Measurements from ENCODE around the gene SLC5A4. TPM values are rescaled to one million over a fixed set of nuclear protein-coding genes. Genes with fewer than 3 reads are reported as not detected.

SLC5A4 gene
- total RNA-seq, 1 experiment from 2014 or later, result not detected

DNA sequence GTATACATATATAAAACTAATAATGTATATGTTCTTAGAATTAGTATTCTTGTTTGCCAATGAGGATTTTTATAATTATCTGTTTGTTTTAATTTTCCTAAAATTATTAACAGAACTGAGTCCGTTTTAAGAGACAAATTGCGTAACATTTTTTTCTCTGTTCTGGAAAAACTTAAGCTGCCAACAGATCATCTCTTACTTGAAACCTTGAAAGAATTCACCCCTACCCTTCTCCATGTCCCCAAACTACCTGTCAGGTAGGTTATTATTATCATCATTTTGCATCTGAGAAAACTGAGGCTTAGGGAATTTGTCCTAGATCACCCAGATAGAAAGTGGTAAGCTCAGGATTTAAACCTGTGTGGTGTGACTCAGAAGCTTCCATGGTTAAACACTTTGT, 14.7 kb downstream of the SLC5A4 start:
- Histone ChIP-seq H3K9me3 (ENCODE audit: low read length) (no peaks in the 10 kb centered on the region), H3F3A (ENCODE audit: low read length, unreplicated experiment) (no peaks in the 10 kb centered on the region), H3K9ac (ENCODE audit: low read length) (no peak overlapping the region), H3K4me1 (ENCODE audit: insufficient read depth, low read length) (no peaks in the 10 kb centered on the region), H2AFZ (ENCODE audit: low read length) (no peak overlapping the region), H3K36me3 (ENCODE audit: low read depth, low read length) (no peaks in the 10 kb centered on the region), H3K79me2 (ENCODE audit: low read length) (no peaks in the 10 kb centered on the region), H3K4me3 (ENCODE audit: low read length) (no peak overlapping the region), H3K27ac (ENCODE audit: low read length) (no peak overlapping the region), H3K4me2 (ENCODE audit: low read length) (no peak overlapping the region), H4K20me1 (ENCODE audit: low read length) (no peaks in the 10 kb centered on the region), H3K9me2 (replicated peaks; ENCODE audit: low read length) (no peaks in the 10 kb centered on the region), H3K27me3 (ENCODE audit: low read length) (peaks cover 15% of the 10 kb centered on the region)
- intact Hi-C loops (cut with micrococcal nuclease), result no loop called here
- TF ChIP-seq, protein P1, sequence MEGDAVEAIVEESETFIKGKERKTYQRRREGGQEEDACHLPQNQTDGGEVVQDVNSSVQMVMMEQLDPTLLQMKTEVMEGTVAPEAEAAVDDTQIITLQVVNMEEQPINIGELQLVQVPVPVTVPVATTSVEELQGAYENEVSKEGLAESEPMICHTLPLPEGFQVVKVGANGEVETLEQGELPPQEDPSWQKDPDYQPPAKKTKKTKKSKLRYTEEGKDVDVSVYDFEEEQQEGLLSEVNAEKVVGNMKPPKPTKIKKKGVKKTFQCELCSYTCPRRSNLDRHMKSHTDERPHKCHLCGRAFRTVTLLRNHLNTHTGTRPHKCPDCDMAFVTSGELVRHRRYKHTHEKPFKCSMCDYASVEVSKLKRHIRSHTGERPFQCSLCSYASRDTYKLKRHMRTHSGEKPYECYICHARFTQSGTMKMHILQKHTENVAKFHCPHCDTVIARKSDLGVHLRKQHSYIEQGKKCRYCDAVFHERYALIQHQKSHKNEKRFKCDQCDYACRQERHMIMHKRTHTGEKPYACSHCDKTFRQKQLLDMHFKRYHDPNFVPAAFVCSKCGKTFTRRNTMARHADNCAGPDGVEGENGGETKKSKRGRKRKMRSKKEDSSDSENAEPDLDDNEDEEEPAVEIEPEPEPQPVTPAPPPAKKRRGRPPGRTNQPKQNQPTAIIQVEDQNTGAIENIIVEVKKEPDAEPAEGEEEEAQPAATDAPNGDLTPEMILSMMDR (conservative IDR thresholded peaks at IDR 0.05; ENCODE audit: low read depth, low read length), result no peak
- no peak for TF ChIP-seq EZH2 (IDR thresholded peaks at IDR 0.05; ENCODE audit: low read length, unreplicated experiment)
- TF ChIP-seq EZH2phosphoT487 (IDR thresholded peaks at IDR 0.05; ENCODE audit: borderline replicate concordance, low read length), result no peak
- BruUV-seq (replicated peaks), result no TSS peak
- no peak for ATAC-seq
- no peak for DNase-seq
- ChIA-PET CTCF (no interaction called here), POLR2A (ENCODE audit: unreplicated experiment) (no interaction called here)

DNA sequence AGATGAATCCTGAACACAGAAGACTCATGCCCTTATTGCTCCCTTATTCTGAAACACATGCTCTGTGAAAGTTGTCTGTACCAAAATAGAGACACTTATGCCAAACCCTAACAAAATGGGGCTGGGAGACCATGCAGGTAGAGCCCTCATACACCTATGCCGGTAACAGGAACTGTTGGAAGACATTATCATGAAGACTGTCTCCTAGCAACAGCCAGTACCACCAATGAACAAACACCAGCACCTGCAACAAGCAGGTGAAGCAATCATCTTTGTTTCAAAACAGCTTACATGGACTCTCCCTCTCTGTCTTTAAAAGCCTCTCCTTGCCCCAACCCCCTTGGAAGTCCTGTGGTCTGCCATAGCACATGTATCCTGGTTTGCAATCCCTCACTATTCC, 17.2 kb downstream of the SLC5A4 start:
- BruUV-seq (replicated peaks), result no TSS peak
- Histone ChIP-seq H4K20me1 (ENCODE audit: low read length) (no peaks in the 10 kb centered on the region), H3K4me3 (ENCODE audit: low read length) (no peak overlapping the region), H3K9me3 (ENCODE audit: low read length) (no peaks in the 10 kb centered on the region), H3K36me3 (ENCODE audit: low read depth, low read length) (no peaks in the 10 kb centered on the region), H2AFZ (ENCODE audit: low read length) (no peak overlapping the region), H3K4me2 (ENCODE audit: low read length) (no peak overlapping the region), H3K79me2 (ENCODE audit: low read length) (no peaks in the 10 kb centered on the region), H3K27ac (ENCODE audit: low read length) (no peak overlapping the region), H3K9ac (ENCODE audit: low read length) (no peak overlapping the region), H3F3A (ENCODE audit: low read length, unreplicated experiment) (no peaks in the 10 kb centered on the region), H3K27me3 (ENCODE audit: low read length) (peaks cover 32% of the 10 kb centered on the region), H3K4me1 (ENCODE audit: insufficient read depth, low read length) (no peaks in the 10 kb centered on the region), H3K9me2 (replicated peaks; ENCODE audit: low read length) (no peaks in the 10 kb centered on the region)
- intact Hi-C loops (cut with micrococcal nuclease), result no loop called here
- TF ChIP-seq EZH2 (IDR thresholded peaks at IDR 0.05; ENCODE audit: low read length, unreplicated experiment) (no peak), EZH2phosphoT487 (IDR thresholded peaks at IDR 0.05; ENCODE audit: borderline replicate concordance, low read length) (no peak)
- TF ChIP-seq, protein P1 (conservative IDR thresholded peaks at IDR 0.05; ENCODE audit: low read depth, low read length), result no peak
- ATAC-seq (no peak), DNase-seq (no peak)
- ChIA-PET POLR2A (ENCODE audit: unreplicated experiment) (no interaction called here), CTCF (no interaction called here)

DNA sequence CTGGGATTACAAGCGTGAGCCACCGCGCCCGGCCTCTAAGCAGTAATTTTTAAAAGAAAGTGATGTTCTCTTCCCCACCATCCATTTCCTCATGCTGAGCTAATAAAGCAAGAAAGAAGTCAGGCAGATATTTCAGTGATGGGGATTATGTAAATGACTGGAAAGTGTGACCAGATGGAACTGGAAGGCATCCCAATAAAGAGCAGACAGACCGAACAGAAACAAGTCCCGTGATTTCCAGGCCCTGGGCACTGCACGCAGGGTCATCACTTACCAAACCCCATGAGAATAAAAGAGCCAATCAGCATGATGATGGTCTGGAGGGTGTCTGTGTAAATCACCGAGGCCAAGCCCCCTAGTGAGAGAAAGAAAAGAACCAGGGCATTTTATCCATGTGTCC, 18.2 kb downstream of the SLC5A4 start:
- Histone ChIP-seq H3K4me3 (ENCODE audit: low read length) (no peak overlapping the region), H3K36me3 (ENCODE audit: low read depth, low read length) (no peaks in the 10 kb centered on the region), H3K4me2 (ENCODE audit: low read length) (no peak overlapping the region), H3K4me1 (ENCODE audit: insufficient read depth, low read length) (no peaks in the 10 kb centered on the region), H3K79me2 (ENCODE audit: low read length) (no peaks in the 10 kb centered on the region), H3K9me2 (replicated peaks; ENCODE audit: low read length) (no peaks in the 10 kb centered on the region), H3K27me3 (ENCODE audit: low read length) (peaks cover 41% of the 10 kb centered on the region), H2AFZ (ENCODE audit: low read length) (no peak overlapping the region), H3F3A (ENCODE audit: low read length, unreplicated experiment) (no peaks in the 10 kb centered on the region), H3K27ac (ENCODE audit: low read length) (no peak overlapping the region), H4K20me1 (ENCODE audit: low read length) (no peaks in the 10 kb centered on the region), H3K9me3 (ENCODE audit: low read length) (no peaks in the 10 kb centered on the region), H3K9ac (ENCODE audit: low read length) (no peak overlapping the region)
- intact Hi-C loops (cut with micrococcal nuclease), result no loop called here
- CTCF ChIA-PET, result no interaction called here
- no TSS peak for BruUV-seq (replicated peaks)
- TF ChIP-seq, protein P1 (conservative IDR thresholded peaks at IDR 0.05; ENCODE audit: low read depth, low read length), result no peak
- TF ChIP-seq EZH2phosphoT487 (IDR thresholded peaks at IDR 0.05; ENCODE audit: borderline replicate concordance, low read length) (no peak), EZH2 (IDR thresholded peaks at IDR 0.05; ENCODE audit: low read length, unreplicated experiment) (no peak)
- no peak for ATAC-seq
- POLR2A ChIA-PET (ENCODE audit: unreplicated experiment), result no interaction called here
- no peak for DNase-seq

All from PC-3 (cell line).